Subcutaneous abdominal adipose tissue (tissue), 5 donors: Measurements from ENCODE around the gene SPINT2.

Experiments used
- H3K27ac ChIP-seq: one replicate; pipeline ENCODE4 v1.7.0; 2013; ENCODE audit warnings: low read depth, mild to moderate bottlenecking, inconsistent platforms, low read length, moderate library complexity
- H3K27me3 ChIP-seq, 5 donors: one replicate each; pipeline ENCODE4 v1.7.0; 2013; ENCODE audit warnings: low read length in 5 of 5, inconsistent platforms in 1 of 5; ENCODE audit not compliant: control insufficient read depth in 5 of 5, insufficient read depth in 4 of 5
- H3K36me3 ChIP-seq, 5 donors: one replicate each; pipeline ENCODE4 v1.7.0; 2013; ENCODE audit warnings: low read length in 5 of 5; ENCODE audit not compliant: control insufficient read depth in 5 of 5, insufficient read depth in 5 of 5
- H3K4me1 ChIP-seq, 5 donors: one replicate each; pipeline ENCODE4 v1.7.0; 2013; ENCODE audit warnings: low read length in 5 of 5, mild to moderate bottlenecking in 3 of 5, moderate library complexity in 1 of 5; ENCODE audit not compliant: control insufficient read depth in 5 of 5, insufficient read depth in 5 of 5
- H3K4me3 ChIP-seq, 5 donors: one replicate each; pipeline ENCODE4 v1.7.0; 2013; ENCODE audit warnings: low read length in 5 of 5, low read depth in 1 of 5
- H3K9ac ChIP-seq, 5 donors: one replicate each; pipeline ENCODE4 v1.7.0; 2013; ENCODE audit warnings: low read length in 5 of 5, mild to moderate bottlenecking in 4 of 5, moderate library complexity in 3 of 5
- H3K9me3 ChIP-seq, 5 donors: one replicate each; pipeline ENCODE4 v1.7.0; 2013; ENCODE audit warnings: low read length in 5 of 5; ENCODE audit not compliant: control insufficient read depth in 5 of 5
- donor health status: healthy.
- donor health status: healthy.
- donor health status: healthy.
- donor health status: healthy.
- donor health status: healthy.

Gene SPINT2, protein sequence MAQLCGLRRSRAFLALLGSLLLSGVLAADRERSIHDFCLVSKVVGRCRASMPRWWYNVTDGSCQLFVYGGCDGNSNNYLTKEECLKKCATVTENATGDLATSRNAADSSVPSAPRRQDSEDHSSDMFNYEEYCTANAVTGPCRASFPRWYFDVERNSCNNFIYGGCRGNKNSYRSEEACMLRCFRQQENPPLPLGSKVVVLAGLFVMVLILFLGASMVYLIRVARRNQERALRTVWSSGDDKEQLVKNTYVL

DNA sequence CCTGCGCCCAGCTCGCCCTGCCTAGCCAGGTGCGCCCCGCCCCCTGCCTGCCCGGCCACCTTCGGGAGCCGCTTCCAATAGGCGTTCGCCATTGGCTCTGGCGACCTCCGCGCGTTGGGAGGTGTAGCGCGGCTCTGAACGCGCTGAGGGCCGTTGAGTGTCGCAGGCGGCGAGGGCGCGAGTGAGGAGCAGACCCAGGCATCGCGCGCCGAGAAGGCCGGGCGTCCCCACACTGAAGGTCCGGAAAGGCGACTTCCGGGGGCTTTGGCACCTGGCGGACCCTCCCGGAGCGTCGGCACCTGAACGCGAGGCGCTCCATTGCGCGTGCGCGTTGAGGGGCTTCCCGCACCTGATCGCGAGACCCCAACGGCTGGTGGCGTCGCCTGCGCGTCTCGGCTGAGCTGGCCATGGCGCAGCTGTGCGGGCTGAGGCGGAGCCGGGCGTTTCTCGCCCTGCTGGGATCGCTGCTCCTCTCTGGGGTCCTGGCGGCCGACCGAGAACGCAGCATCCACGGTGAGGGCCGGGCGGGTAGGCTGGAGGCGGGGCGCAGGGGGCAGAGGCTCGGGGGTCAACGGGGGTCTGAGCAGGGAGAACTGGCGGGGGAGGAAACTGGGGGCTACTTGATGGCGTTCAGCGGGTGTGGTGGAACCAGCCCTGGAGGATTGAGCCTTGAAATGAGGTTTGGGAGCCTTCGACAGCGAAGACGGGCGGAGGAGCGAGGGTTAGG lies at the start of gene SPINT2:
Gene SPINT2, plus strand, starts transcription at position 88 of the 727 bp plus-strand sequence. Its CDS starts 320 bp downstream, at position 408.
- peaks cover 0 to 24% (median 12%) of the 10 kb centered on the region in 5 donors for H3K4me1 ChIP-seq
- no peak within 1 kb of the TSS for H3K27ac ChIP-seq
- no peaks in the 10 kb centered on the region for H3K9me3 ChIP-seq
- peaks cover 0 to 3% (median 0%) of the 10 kb centered on the region in 5 donors for H3K27me3 ChIP-seq
- no peaks in the 10 kb centered on the region for H3K36me3 ChIP-seq
- peak within 1 kb of the TSS in 3 of 5 donors; percentile 5 to 69 (median 66) for H3K9ac ChIP-seq
- peak within 1 kb of the TSS; percentile 53 to 73 (median 62) for H3K4me3 ChIP-seq

DNA sequence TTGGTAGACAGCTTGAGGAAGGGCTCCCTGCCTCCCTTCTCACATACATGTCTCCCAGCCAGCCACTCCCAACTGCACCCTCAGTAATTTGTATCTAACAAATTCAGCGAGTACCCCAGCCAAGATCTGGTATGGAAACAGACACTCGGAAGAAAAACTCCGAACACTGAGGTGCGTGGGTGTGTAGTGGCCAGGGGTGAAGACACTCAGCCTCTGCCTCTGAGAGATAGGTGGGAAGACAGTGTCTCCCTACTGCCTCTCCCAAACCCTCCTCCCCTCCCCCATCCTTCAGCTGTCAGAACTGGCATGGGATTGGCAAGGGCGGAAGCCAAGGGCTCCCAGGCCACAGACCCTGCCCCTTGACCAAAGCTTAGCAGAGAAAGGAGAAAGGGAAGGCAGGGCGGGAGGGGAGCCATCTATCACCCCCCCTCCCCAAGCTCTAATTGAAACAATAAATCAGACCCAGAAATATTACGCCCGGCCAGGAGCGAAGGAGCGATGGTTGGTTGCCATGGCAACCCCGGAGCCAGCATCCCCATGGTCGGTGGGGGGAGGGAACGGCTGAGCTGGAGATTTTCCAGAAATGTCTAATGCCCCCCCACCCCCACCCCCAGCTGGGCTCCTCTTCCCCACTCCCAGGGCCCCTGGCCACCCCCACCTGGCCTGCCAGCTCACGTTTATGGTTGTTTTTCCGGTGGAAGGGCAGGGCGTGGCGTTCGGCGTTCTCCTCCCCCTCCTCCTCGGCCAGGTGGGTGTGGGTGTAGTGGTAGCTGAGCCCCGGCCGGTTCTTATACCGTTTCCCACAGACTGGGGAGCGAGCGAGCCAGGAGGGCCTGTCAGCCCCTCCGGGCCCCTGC lies 47.4 kb upstream of the SPINT2 start:
- Histone ChIP-seq H3K9me3 (no peaks in the 10 kb centered on the region), H3K9ac (no peak overlapping the region), H3K4me3 (no peak overlapping the region), H3K36me3 (no peaks in the 10 kb centered on the region), H3K27me3 (peaks cover 18 to 52% (median 32%) of the 10 kb centered on the region in 5 donors), H3K27ac (no peak overlapping the region), H3K4me1 (no peaks in the 10 kb centered on the region)

- H3K36me3 ChIP-seq, result no peaks in the 10 kb centered on the region
- no peaks in the 10 kb centered on the region for H3K4me1 ChIP-seq
- no peak overlapping the region for H3K4me3 ChIP-seq
- H3K9ac ChIP-seq, result no peak overlapping the region
- H3K27ac ChIP-seq, result no peak overlapping the region
- no peaks in the 10 kb centered on the region for H3K9me3 ChIP-seq
- H3K27me3 ChIP-seq, result peaks cover 25 to 61% (median 42%) of the 10 kb centered on the region in 5 donors
These were observed 46.2 kb upstream of the SPINT2 start for GRCh38 chr19:38218204-38218603.

DNA sequence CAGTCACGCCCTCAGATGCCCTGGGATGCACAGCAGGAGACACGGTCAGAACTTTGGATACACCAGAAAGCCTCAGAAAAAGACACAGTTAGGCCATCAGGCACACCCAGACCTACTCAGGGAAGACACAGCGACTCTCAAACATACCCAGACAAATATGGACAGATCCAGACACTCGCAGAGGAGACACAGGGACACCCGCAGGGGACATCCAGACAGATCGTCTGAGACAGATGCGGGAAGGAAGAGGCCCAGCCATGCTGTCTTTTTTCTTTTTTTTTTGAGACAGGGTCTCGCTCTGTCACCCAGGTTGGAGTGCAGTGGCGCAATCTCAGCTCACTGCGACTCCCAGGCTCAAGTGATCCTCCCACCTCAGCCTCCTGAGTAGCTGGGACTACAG lies 45.2 kb upstream of the SPINT2 start:
- Histone ChIP-seq H3K9ac (no peak overlapping the region), H3K4me3 (no peak overlapping the region), H3K4me1 (peaks cover 0 to 9% (median 6%) of the 10 kb centered on the region in 5 donors), H3K9me3 (no peaks in the 10 kb centered on the region), H3K36me3 (no peaks in the 10 kb centered on the region), H3K27me3 (peaks cover 26 to 60% (median 43%) of the 10 kb centered on the region in 5 donors), H3K27ac (no peak overlapping the region)

GRCh38 chr19:38221421-38221820 lies 43.0 kb upstream of the SPINT2 start:
- Histone ChIP-seq H3K27ac (no peak overlapping the region), H3K27me3 (peaks cover 26 to 66% (median 49%) of the 10 kb centered on the region in 5 donors), H3K36me3 (no peaks in the 10 kb centered on the region)

DNA sequence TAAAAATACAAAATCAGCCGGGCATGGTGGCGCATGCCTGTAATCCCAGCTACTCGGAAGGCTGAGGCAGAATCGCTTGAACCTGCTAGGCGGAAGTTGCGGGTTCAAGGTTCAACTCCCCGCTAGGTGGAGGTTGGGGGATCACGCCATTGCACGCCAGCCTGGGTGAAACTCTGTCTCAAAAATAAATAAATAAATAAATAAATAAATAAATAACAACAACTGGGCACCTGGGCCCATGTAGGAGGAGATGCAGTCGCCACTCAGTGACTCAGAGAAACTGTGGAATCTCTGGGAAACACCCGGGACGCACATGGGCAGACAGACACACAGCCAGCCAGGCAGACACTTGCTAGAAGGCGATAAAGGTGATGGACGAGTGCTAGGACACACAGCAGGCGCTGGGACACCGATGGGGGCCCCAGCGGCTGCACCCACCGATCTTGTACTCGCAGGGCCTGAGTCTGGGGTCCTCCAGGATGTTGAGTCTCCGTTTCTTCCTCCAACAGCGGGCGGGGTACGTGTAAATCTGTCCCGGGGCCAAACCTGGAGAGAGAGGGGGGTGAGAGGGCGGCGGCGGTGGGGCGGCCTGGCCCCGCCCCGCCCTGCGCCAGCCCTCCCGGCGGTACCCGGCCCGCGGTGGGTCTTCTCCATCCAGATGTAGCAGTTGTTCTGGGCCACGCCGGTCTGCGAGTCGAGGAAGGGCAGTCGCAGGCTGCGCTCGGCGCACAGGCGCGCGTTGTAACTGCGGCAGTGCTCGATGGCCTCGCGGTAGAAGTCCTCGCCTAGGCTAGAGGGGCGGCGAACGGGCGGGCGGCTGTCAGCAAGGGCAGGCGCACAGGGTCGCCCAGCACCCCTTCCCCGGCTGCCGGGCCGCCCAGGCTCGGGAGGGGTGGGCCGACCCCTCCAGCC lies 42.2 kb upstream of the SPINT2 start:
- Histone ChIP-seq H3K4me1 (peaks cover 0 to 13% (median 8%) of the 10 kb centered on the region in 5 donors), H3K36me3 (no peaks in the 10 kb centered on the region), H3K9me3 (no peaks in the 10 kb centered on the region), H3K27ac (no peak overlapping the region), H3K4me3 (no peak overlapping the region), H3K9ac (no peak overlapping the region), H3K27me3 (peaks cover 31 to 69% (median 51%) of the 10 kb centered on the region in 5 donors)

More at GRCh38 chr19:38221421-38221820, 43.0 kb upstream of the SPINT2 start:
- H3K4me1 ChIP-seq, result peaks cover 0 to 13% (median 8%) of the 10 kb centered on the region in 5 donors
- H3K9ac ChIP-seq, result no peak overlapping the region
- no peak overlapping the region for H3K4me3 ChIP-seq
- H3K9me3 ChIP-seq, result no peaks in the 10 kb centered on the region

DNA sequence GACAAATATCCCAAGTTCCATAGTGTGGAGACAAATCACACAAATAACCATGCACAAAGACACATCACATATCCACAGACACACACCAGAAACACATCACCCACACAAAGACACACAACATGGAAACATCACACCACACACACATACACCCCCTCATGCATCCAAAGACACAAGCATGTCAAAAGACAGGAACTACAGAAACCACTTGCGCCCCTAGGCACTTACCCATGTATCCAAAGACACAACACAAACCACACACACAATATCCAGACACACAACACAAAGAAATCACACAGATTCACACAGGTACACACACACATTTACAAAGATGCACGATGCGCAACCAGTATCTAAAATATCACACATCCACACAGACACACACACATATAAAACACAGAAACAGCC lies 41.3 kb upstream of the SPINT2 start:
- H3K27me3 ChIP-seq, result peaks cover 39 to 70% (median 54%) of the 10 kb centered on the region in 5 donors
- no peak overlapping the region for H3K27ac ChIP-seq
- H3K9ac ChIP-seq, result no peak overlapping the region
- peaks cover 0 to 13% (median 8%) of the 10 kb centered on the region in 5 donors for H3K4me1 ChIP-seq
- H3K4me3 ChIP-seq, result no peak overlapping the region
- H3K9me3 ChIP-seq, result no peaks in the 10 kb centered on the region
- H3K36me3 ChIP-seq, result no peaks in the 10 kb centered on the region

DNA sequence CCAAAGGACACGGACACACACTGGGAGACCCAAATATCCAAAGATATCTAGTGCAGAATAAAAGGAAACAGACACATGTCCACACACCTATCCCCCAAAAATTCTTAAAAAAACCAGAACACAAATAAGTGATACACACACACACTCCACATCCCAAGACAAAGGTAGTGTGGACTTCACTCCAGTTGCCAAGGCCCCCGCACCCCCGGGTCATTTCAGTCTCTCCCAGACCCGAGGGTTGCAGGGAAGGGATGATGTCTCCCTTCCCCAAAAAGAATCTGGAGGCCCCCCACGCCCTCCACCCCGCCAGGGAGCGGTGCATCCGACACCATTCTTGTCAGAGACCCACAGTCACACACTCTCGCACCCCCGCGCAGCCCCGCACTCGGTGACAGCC lies 40.8 kb upstream of the SPINT2 start:
- Histone ChIP-seq H3K27me3 (peaks cover 40 to 68% (median 56%) of the 10 kb centered on the region in 5 donors), H3K4me1 (peaks cover 0 to 15% (median 10%) of the 10 kb centered on the region in 5 donors), H3K27ac (no peak overlapping the region), H3K9ac (no peak overlapping the region), H3K4me3 (peak overlapping the region in 3 of 5 donors; percentile 30 to 57 (median 45)), H3K9me3 (no peaks in the 10 kb centered on the region), H3K36me3 (no peaks in the 10 kb centered on the region)
